SKM-1 (cell line): ENCODE results near the gene BMS1.

ENCODE experiments used
- DNase-seq: peaks from one replicate; lab custom pipeline; 2025; ENCODE audit not compliant: unreplicated experiment; lab: John Stamatoyannopoulos, UW

Gene BMS1

GRCh38 chr10:42882597-42882996 is 100.0 kb downstream of the BMS1 start:
- no peak for DNase-seq
